Central memory CD8-positive, alpha-beta T cell (primary cell): ENCODE results near the gene RSPRY1.

ENCODE experiments used
- ATAC-seq: fragments of 150-1000 bp; cut with Tn5 transposase; replicated peaks from 2 replicates; pipeline ENCODE4 v1.10.0; 2022; ENCODE audit warnings: mild to moderate bottlenecking, moderate FRiP score, moderate number of reproducible peaks; ENCODE audit not compliant: poor library complexity, severe bottlenecking; ENCODE audit errors: extremely low read depth
- DNase-seq, 2 donors: peaks; one replicate each; pipeline ENCODE4 v3.0.0; 2021; ENCODE audit warnings: low spot score in 2 of 2
- H3K27ac Mint-ChIP-seq: one replicate; pipeline ENCODE4 v1.8.0; 2022; ENCODE audit warnings: low read depth, mild to moderate bottlenecking, moderate library complexity, mixed read lengths
- H3K27me3 Mint-ChIP-seq: one replicate; pipeline ENCODE4 v1.8.0; 2022; ENCODE audit warnings: mixed read lengths
- H3K36me3 Mint-ChIP-seq: one replicate; pipeline ENCODE4 v1.8.0; 2022; ENCODE audit warnings: mild to moderate bottlenecking, moderate library complexity, mixed read lengths; ENCODE audit not compliant: insufficient read depth
- H3K4me1 Mint-ChIP-seq: one replicate; pipeline ENCODE4 v1.8.0; 2022; ENCODE audit warnings: mixed read lengths
- H3K4me3 Mint-ChIP-seq: one replicate; pipeline ENCODE4 v1.8.0; 2022; ENCODE audit warnings: mild to moderate bottlenecking, moderate library complexity, mixed read lengths
- H3K9me3 Mint-ChIP-seq: one replicate; pipeline ENCODE4 v1.8.0; 2022; ENCODE audit warnings: mixed read lengths

RSPRY1 gene

DNA sequence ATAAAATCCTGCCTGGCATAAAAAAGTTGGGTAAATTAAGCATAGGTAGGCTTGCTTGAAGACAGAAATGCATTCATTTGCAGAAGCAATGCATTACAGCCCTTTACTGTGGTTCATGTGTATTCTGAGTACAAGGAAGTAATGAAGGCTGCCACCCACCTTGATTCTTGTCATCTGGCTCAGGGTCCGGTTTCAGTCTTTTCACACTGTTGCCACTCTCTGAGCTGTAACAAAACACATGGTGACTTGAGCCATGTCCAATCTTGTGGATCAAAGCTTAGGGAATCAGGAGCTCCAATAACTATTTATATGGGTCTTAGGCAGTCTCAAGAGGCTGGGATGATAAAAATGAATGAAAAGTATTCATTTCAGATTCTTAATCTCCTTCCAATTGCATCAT is 22.3 kb upstream of the RSPRY1 start:
- H3K4me1 Mint-ChIP-seq: no peaks in the 10 kb centered on the region
- ATAC-seq: no peak
- DNase-seq: no peak
- no peak overlapping the region for H3K4me3 Mint-ChIP-seq
- no peaks in the 10 kb centered on the region for H3K27me3 Mint-ChIP-seq
- H3K36me3 Mint-ChIP-seq: peaks cover 56% of the 10 kb centered on the region
- H3K27ac Mint-ChIP-seq: peak overlapping the region; percentile 71
- H3K9me3 Mint-ChIP-seq: no peaks in the 10 kb centered on the region

DNA sequence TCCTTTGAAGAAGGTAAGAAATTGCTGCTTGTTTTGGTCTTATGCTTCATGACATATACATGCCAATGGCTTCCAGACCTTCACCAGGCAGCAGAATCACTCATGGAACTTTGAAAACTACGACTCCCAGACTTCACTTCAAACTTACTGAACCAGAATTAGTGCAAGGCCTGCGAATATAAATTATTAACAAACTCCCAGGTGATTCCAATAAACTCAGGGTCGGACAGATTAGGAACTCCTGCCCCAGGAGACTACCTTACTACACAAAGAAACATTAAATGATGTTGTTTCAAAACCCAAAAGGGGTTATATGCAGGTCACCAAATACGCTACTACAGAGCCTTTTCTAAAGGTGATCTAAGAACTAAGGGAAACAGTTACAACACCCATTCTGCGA is 20.6 kb upstream of the RSPRY1 start:
- ATAC-seq: no peak
- Mint-ChIP-seq H3K27me3 (no peaks in the 10 kb centered on the region), H3K9me3 (no peaks in the 10 kb centered on the region), H3K4me3 (no peak overlapping the region), H3K4me1 (no peaks in the 10 kb centered on the region), H3K27ac (no peak overlapping the region), H3K36me3 (peaks cover 54% of the 10 kb centered on the region)
- no peak for DNase-seq

DNA sequence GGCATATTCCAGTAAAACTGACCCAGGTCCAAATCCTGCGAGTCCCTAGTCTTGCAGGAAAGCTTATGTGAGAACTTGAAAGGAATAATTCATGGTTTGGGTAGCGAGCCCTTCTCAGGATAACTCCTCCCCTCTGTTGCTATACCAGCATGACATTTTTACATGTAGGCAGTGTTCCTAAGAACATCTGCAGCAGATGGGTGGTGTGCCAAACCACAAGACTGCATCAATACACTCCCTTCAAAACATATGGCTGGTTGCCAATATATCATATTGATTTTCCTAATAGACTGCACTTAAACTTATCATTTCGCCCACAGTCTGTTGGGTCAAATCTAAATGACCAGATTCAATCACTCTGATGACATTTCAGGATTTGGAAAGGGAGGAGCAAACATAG is 20.2 kb upstream of the RSPRY1 start:
- Mint-ChIP-seq H3K9me3 (no peaks in the 10 kb centered on the region), H3K4me3 (no peak overlapping the region), H3K27me3 (no peaks in the 10 kb centered on the region), H3K4me1 (no peaks in the 10 kb centered on the region), H3K27ac (no peak overlapping the region), H3K36me3 (peaks cover 55% of the 10 kb centered on the region)
- DNase-seq (no peak), ATAC-seq (no peak)

DNA sequence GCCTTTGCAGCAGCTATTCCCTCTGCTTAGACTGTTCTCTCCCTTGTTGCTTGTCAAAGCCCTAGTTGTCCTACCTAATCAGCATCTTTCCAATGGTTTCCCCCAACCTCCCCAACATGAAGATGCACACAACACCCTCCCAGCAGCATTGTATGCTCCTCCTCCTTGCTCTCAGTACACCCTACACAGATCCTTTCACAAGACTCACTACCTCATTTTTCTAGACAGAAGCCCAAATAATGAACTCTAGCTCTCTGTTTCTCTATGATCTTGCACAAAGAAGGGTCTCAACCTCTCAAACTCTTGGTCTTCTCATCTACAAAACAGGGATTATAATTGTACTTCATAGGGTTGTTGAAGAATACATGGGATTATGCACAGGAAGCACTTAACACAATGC is 19.7 kb upstream of the RSPRY1 start:
- Mint-ChIP-seq H3K27ac (no peak overlapping the region), H3K36me3 (peaks cover 54% of the 10 kb centered on the region), H3K27me3 (no peaks in the 10 kb centered on the region), H3K9me3 (no peaks in the 10 kb centered on the region), H3K4me1 (no peaks in the 10 kb centered on the region), H3K4me3 (no peak overlapping the region)
- ATAC-seq: no peak
- DNase-seq: no peak

DNA sequence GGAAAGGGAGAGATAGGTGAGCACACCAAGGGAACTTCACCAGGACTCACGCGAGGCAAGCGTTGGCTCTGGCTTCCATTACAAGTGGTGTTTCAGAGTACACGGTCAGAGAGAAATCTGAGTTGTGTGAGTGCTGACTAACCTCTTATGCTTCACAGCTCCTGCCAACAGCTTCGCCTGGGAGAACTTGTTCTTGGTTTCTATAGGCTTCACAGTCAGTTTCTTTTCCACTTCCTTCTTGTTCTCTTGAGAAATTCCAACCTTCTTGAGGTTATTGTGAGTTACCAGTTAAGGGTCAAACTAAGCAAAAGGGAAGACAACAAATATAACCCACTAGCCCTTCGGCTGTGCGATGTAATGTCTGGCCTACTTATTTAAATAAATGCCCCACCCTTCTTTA is 19.2 kb upstream of the RSPRY1 start:
- H3K36me3 Mint-ChIP-seq: peaks cover 56% of the 10 kb centered on the region
- ATAC-seq: no peak

DNA sequence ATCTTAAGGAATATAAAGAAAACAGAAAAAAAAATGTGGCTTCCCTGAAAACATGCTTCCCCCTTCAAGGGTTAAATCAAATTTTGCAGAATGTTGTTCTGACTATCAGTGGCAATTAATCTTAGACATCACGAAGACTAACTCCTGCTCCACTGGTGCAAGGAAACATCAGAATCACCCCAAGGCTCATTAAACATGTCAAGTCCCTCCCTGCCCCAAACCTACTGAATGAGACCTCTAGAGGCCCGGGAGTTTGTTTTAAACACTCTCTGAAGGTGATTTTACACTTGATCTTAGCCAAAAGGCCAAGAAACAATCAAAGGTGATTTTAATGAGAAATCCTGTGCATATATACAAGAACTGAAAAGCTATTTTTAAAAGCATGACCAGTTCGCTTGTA is 18.6 kb upstream of the RSPRY1 start:
- Mint-ChIP-seq H3K4me1 (no peaks in the 10 kb centered on the region), H3K27me3 (no peaks in the 10 kb centered on the region), H3K27ac (no peak overlapping the region), H3K36me3 (peaks cover 53% of the 10 kb centered on the region), H3K9me3 (no peaks in the 10 kb centered on the region), H3K4me3 (no peak overlapping the region)
- no peak for ATAC-seq
- DNase-seq: no peak

More for the DNA sequence above, 19.2 kb upstream of the RSPRY1 start:
- no peaks in the 10 kb centered on the region for H3K9me3 Mint-ChIP-seq
- no peaks in the 10 kb centered on the region for H3K27me3 Mint-ChIP-seq
- H3K27ac Mint-ChIP-seq: no peak overlapping the region
- DNase-seq: no peak
- no peak overlapping the region for H3K4me3 Mint-ChIP-seq
- H3K4me1 Mint-ChIP-seq: no peaks in the 10 kb centered on the region

DNA sequence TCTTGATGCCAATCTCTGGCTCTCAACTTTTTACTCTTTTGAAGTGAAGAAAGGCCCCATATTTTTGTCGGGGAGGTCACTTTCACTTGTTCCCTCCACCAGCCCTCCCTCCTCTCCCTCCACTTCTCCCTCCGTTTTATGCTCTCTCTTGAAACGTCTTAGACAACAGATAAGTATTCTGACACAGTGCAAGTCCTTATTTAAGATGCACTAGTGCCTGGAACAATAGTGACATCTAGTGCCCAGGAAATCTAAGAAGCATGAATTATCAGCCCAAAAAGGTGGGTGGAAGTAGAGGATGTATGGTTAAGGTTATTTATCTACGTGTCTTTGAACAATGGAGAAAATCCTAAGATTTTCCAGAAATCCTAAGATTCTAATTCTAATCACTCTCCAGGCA is 18.2 kb upstream of the RSPRY1 start:
- H3K4me3 Mint-ChIP-seq: no peak overlapping the region
- no peaks in the 10 kb centered on the region for H3K9me3 Mint-ChIP-seq
- no peaks in the 10 kb centered on the region for H3K4me1 Mint-ChIP-seq
- peaks cover 54% of the 10 kb centered on the region for H3K36me3 Mint-ChIP-seq
- H3K27me3 Mint-ChIP-seq: no peaks in the 10 kb centered on the region
- H3K27ac Mint-ChIP-seq: no peak overlapping the region
- DNase-seq (peak in 1 of 2 donors; percentile 21), ATAC-seq (peak; percentile 88)

DNA sequence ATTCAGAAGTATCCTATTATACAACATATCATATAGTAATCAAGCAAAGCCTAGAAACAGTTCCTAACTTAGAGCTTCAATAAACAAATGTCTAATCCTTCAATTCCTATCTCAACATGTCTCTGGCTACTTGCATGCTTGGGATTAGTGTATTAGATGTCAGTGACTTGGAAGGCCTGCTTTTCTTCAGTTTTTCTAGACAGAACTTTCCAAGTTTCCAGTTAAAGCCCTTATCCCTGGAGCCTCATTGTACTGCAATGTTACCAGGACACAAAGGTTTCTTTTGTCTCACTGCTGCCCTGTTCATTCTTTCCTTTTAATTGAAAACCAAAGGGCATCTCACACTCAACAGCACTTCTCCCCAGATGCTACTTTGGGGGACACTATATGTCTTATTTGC is 16.8 kb upstream of the RSPRY1 start:
- H3K4me3 Mint-ChIP-seq: no peak overlapping the region
- no peaks in the 10 kb centered on the region for H3K4me1 Mint-ChIP-seq
- DNase-seq: no peak
- H3K9me3 Mint-ChIP-seq: no peaks in the 10 kb centered on the region
- peaks cover 48% of the 10 kb centered on the region for H3K36me3 Mint-ChIP-seq
- H3K27ac Mint-ChIP-seq: no peak overlapping the region
- no peaks in the 10 kb centered on the region for H3K27me3 Mint-ChIP-seq
- ATAC-seq: no peak

DNA sequence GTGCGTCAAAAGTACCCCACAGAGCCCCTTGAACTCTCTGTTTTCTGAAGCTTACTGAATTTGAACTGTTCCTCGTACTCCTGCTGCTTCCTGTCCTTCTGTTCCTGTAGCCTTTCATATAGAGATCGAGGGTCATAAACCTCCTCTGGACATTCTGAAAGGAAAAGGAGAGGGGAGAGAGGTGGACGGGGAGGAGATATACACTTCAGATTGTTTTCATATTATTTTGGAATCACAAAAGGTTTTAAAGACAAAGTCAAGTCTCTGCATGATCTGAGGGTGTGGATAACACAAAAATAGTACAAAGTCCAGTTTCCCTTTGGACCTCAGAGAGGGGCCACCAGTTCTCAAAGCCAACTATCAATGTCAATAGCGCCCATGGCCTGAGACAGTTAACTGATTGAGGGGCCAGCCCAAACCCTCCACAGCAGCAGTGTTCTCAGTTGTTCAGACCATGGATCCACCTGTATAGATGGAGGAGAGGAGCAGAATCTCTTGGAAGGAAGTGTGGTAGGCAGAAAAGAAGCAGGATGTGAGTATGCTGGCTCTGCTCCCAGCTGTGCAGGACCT is 13.3 kb upstream of the RSPRY1 start:
- DNase-seq (no peak), ATAC-seq (no peak)
- Mint-ChIP-seq H3K27me3 (no peaks in the 10 kb centered on the region), H3K36me3 (peaks cover 42% of the 10 kb centered on the region), H3K27ac (no peak overlapping the region), H3K9me3 (no peaks in the 10 kb centered on the region), H3K4me3 (no peak overlapping the region), H3K4me1 (peaks cover 6% of the 10 kb centered on the region)

DNA sequence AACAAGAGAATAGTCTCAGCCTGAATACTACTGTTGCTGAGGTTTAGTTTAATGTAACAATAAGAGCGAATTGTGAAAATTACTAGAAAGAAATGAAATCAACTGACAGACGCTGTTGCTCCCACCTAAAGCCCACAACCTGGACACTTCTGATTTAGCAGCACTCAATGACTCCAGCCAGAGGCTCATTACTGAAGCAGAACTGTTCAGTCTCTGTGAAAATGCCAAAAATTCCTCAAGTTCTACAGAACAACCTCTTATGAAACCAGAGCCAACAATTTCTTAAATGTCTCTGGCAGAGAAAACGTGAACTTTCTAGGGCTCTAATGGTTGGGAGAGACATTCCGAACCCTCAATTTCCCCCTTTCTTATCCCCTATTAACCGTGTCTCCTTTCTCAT is 10.2 kb upstream of the RSPRY1 start:
- H3K36me3 Mint-ChIP-seq: peaks cover 28% of the 10 kb centered on the region
- DNase-seq: no peak
- no peaks in the 10 kb centered on the region for H3K27me3 Mint-ChIP-seq
- no peak for ATAC-seq
- H3K27ac Mint-ChIP-seq: no peak overlapping the region
- H3K9me3 Mint-ChIP-seq: no peaks in the 10 kb centered on the region
- H3K4me3 Mint-ChIP-seq: no peak overlapping the region
- peaks cover 12% of the 10 kb centered on the region for H3K4me1 Mint-ChIP-seq

DNA sequence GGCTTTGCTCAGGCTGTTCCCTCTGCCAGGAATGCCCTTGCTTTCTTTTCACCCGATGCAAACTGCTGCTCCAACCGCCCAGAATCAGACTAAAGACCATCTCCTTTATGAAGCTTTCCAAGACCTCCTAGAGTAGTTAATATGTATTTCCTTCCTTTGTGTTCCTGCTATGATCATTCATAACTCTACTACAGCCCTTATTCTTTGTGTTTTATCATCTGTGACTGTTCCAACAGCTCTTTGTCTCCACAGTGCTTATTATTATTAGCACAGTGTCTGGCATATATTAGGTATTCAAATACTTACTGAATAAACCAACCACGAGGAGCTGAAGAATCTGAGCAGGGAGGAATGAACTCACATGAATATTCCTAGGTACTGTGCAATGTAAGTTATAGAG is 7.9 kb upstream of the RSPRY1 start:
- H3K27me3 Mint-ChIP-seq: no peaks in the 10 kb centered on the region
- ATAC-seq (no peak), DNase-seq (no peak)
- peaks cover 14% of the 10 kb centered on the region for H3K36me3 Mint-ChIP-seq
- peaks cover 18% of the 10 kb centered on the region for H3K4me1 Mint-ChIP-seq
- no peaks in the 10 kb centered on the region for H3K9me3 Mint-ChIP-seq
- H3K4me3 Mint-ChIP-seq: no peak overlapping the region
- H3K27ac Mint-ChIP-seq: peak overlapping the region; percentile 32

DNA sequence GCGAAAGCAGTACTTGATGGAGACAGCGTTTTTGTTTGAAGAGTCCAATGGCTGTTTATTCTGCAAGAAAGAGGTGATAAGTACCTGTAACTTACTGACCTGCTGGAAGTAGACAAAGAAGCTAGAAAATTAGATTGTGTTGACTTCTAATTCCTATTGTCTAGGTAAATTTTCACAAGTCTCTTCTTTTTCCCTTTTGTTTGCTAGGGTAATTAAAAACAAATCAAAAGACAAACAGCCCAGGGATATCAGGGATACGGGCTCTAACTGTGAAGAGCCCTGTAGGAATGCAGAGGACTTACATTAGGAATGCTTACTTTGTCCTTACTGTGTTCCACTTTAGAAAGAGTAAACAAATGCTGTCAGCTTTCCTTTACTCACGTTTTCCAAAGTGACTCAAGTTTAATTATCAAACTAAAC is 7.3 kb upstream of the RSPRY1 start:
- no peak overlapping the region for H3K4me3 Mint-ChIP-seq

DNA sequence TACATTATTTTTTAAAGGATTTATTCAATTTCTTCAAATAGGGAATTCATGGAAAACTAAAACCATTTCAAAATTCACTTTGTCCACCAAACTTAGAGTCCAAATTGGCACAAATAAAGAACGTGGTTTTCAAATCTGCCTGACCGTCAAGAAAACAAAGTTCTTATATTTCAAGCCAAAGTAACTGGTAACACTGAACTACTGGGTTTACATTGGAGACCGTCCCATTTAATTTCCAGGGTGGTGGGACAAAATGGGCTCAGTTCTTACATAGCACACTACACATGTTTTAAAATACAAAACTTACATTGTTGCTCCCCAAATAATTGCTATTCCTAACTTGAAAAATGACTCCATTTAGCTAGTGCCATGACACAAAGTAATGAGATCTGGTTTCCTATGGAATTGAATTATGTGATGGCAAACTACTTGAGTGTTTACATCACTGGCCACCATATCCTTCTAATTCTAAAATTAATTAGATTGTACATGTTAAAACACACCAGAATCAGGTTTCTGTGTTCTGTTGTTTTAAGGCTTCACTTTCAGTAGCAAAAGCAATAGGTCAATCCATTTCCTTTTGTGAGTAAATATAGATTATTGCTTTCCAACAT is 6.8 kb upstream of the RSPRY1 start:
- H3K4me1 Mint-ChIP-seq: peaks cover 25% of the 10 kb centered on the region
- DNase-seq (no peak), ATAC-seq (no peak)
- H3K27me3 Mint-ChIP-seq: no peaks in the 10 kb centered on the region
- H3K9me3 Mint-ChIP-seq: no peaks in the 10 kb centered on the region
- H3K4me3 Mint-ChIP-seq: no peak overlapping the region
- H3K36me3 Mint-ChIP-seq: peaks cover 10% of the 10 kb centered on the region
- H3K27ac Mint-ChIP-seq: no peak overlapping the region

More for the DNA sequence above, 7.3 kb upstream of the RSPRY1 start:
- peaks cover 11% of the 10 kb centered on the region for H3K36me3 Mint-ChIP-seq
- no peaks in the 10 kb centered on the region for H3K27me3 Mint-ChIP-seq
- no peaks in the 10 kb centered on the region for H3K9me3 Mint-ChIP-seq
- no peak for ATAC-seq
- DNase-seq: no peak
- H3K27ac Mint-ChIP-seq: no peak overlapping the region
- peaks cover 20% of the 10 kb centered on the region for H3K4me1 Mint-ChIP-seq
